DND-41 (cell line): Measurements from ENCODE around the gene TOMT.
A peak's percentile ranks its signal among the peaks of the same experiment; 100 is the strongest.

ENCODE experiments used
- ATAC-seq: fragments of 200-7000 bp; cut with Tn5 transposase; 3 replicates; pipeline ENCODE4 v1.9.1; 2021; ENCODE audit warnings: low read depth; ENCODE audit not compliant: insufficient read depth
- DNase-seq: peaks from one replicate; pipeline ENCODE4 v3.0.0-alpha.2; 2020
- H2AFZ ChIP-seq: 2 replicates; pipeline ENCODE4 v1.6.0; 2012; ENCODE audit warnings: low read depth, low read length
- H3K27ac ChIP-seq: 2 replicates; pipeline ENCODE4 v1.5.1; 2012; ENCODE audit warnings: low read length, inconsistent platforms
- H3K27me3 ChIP-seq: fragments of 200-600 bp; sonication (generic); 2 replicates; pipeline ENCODE4 v1.6.0; 2012; ENCODE audit warnings: low read length, mild to moderate bottlenecking, inconsistent platforms; ENCODE audit not compliant: insufficient read depth, poor library complexity
- H3K36me3 ChIP-seq: 2 replicates; pipeline ENCODE4 v1.5.1; 2012; ENCODE audit warnings: low read length, inconsistent platforms; ENCODE audit not compliant: insufficient read depth
- H3K4me1 ChIP-seq: 2 replicates; pipeline ENCODE4 v1.5.1; 2012; ENCODE audit warnings: mild to moderate bottlenecking, low read length; ENCODE audit not compliant: insufficient read depth
- H3K4me2 ChIP-seq: 2 replicates; pipeline ENCODE4 v1.6.0; 2012; ENCODE audit warnings: mild to moderate bottlenecking, moderate library complexity, low read length, inconsistent platforms; ENCODE audit not compliant: insufficient read depth
- H3K4me3 ChIP-seq, 2 experiments: fragments of 200-600 bp in 1 of 2; shearing (Covaris generic) in 1 of 2; 2 replicates each; pipeline ENCODE4 v1.5.1; 2012 to 2016; ENCODE audit warnings: inconsistent platforms in 2 of 2, low read length in 2 of 2, mild to moderate bottlenecking in 2 of 2, low read depth in 1 of 2, moderate library complexity in 1 of 2
- H3K79me2 ChIP-seq: 2 replicates; pipeline ENCODE4 v1.6.0; 2012; ENCODE audit warnings: low read length, inconsistent platforms; ENCODE audit not compliant: insufficient read depth
- H3K9ac ChIP-seq: 2 replicates; pipeline ENCODE4 v1.6.0; 2012; ENCODE audit warnings: low read depth, mild to moderate bottlenecking, inconsistent platforms, low read length, moderate library complexity
- H3K9me3 ChIP-seq: 2 replicates; pipeline ENCODE4 v1.5.1; 2012; ENCODE audit warnings: low read length, moderate library complexity, mild to moderate bottlenecking, inconsistent platforms; ENCODE audit not compliant: insufficient read depth, severe bottlenecking
- H4K20me1 ChIP-seq: 2 replicates; pipeline ENCODE4 v1.6.0; 2012; ENCODE audit warnings: low read length; ENCODE audit not compliant: insufficient read depth
- CTCF ChIP-seq: IDR thresholded peaks from 2 replicates; pipeline ENCODE4 v1.5.1; 2012; ENCODE audit warnings: borderline replicate concordance, low read length, moderate library complexity, mild to moderate bottlenecking; ENCODE audit not compliant: poor library complexity, severe bottlenecking; ENCODE audit errors: extremely low read depth
- EZH2 ChIP-seq: IDR thresholded peaks from 3 replicates; pipeline ENCODE4 v1.6.1; 2012; ENCODE audit warnings: borderline replicate concordance, low read depth, mild to moderate bottlenecking, moderate library complexity, low read length, inconsistent platforms; ENCODE audit not compliant: severe bottlenecking

Gene TOMT

GRCh38 chr11:72102631-72102945, 3.1 kb upstream of the TOMT start:
- ATAC-seq (no peak), DNase-seq (no peak)
- no peaks in the 10 kb centered on the region for H3K27me3 ChIP-seq
- H3K4me1 ChIP-seq: peaks cover 38% of the 10 kb centered on the region
- H3K36me3 ChIP-seq: peaks cover 42% of the 10 kb centered on the region
- TF ChIP-seq EZH2: no peak
- no peak for TF ChIP-seq CTCF
- H3K79me2 ChIP-seq: peaks cover 44% of the 10 kb centered on the region
- H3K4me2 ChIP-seq: peak overlapping the region; percentile 88
- H4K20me1 ChIP-seq: 0 out of 2 replicates have a peak, but pooled peaks cover 2% of the 10 kb centered on the region
- H3K27ac ChIP-seq: peak overlapping the region; percentile 95
- no peaks in the 10 kb centered on the region for H3K9me3 ChIP-seq
- peak overlapping the region; percentile 90 to 91 for H3K4me3 ChIP-seq
- H3K9ac ChIP-seq: peak overlapping the region; percentile 96
- peak overlapping the region; percentile 85 for H2AFZ ChIP-seq

- Histone ChIP-seq H3K4me1 (peaks cover 38% of the 10 kb centered on the region), H3K9me3 (no peaks in the 10 kb centered on the region), H3K9ac (peak within 1 kb of the TSS; percentile 96), H3K4me3 (peak within 1 kb of the TSS; percentile 90 to 91), H4K20me1 (0 out of 2 replicates have a peak, but pooled peaks cover 2% of the 10 kb centered on the region), H3K27ac (peak within 1 kb of the TSS; percentile 95), H3K4me2 (peak within 1 kb of the TSS; percentile 88), H3K27me3 (no peaks in the 10 kb centered on the region), H3K36me3 (peaks cover 42% of the 10 kb centered on the region), H2AFZ (peak within 1 kb of the TSS; percentile 91), H3K79me2 (peaks cover 44% of the 10 kb centered on the region)
- DNase-seq (peak; percentile 98), ATAC-seq (peak; percentile 95)
- TF ChIP-seq EZH2: no peak
- peak; percentile 48 for TF ChIP-seq CTCF
These were observed 2.6 kb upstream of the TOMT start, which contains the start of gene LAMTOR1 for GRCh38 chr11:72102946-72103753. Gene LAMTOR1 (minus strand): TSS chr11:72103297. CDS start chr11:72103224, 73 bp downstream.

- DNase-seq (no peak), ATAC-seq (no peak)
- H3K4me3 ChIP-seq: peak overlapping the region in 1 of 2 experiments; percentile 91; a peak in 3 of 4 replicates
- H3K4me2 ChIP-seq: peak overlapping the region; percentile 88
- H3K9ac ChIP-seq: peak overlapping the region; percentile 96
- peak overlapping the region; percentile 91 for H2AFZ ChIP-seq
- H3K36me3 ChIP-seq: peaks cover 42% of the 10 kb centered on the region
- no peaks in the 10 kb centered on the region for H3K27me3 ChIP-seq
- no peak for TF ChIP-seq EZH2
- TF ChIP-seq CTCF: no peak
- H4K20me1 ChIP-seq: 0 out of 2 replicates have a peak, but pooled peaks cover 2% of the 10 kb centered on the region
- peaks cover 38% of the 10 kb centered on the region for H3K4me1 ChIP-seq
- peak overlapping the region; percentile 92 for H3K27ac ChIP-seq
- H3K9me3 ChIP-seq: no peaks in the 10 kb centered on the region
- peaks cover 44% of the 10 kb centered on the region for H3K79me2 ChIP-seq
These were observed 2.0 kb upstream of the TOMT start for GRCh38 chr11:72103754-72104167.
